Tibial artery (tissue), 4 donors: ENCODE results near the gene CHD6.

Experiments
- DNase-seq, 2 donors: peaks; one replicate each; pipeline ENCODE4 v3.0.0-alpha.2; 2019
- H3K27ac ChIP-seq, 2 donors: fragments of 200-600 bp; sonication (generic) in 1 of 2; 1 replicate in 1 of 2; 2 replicates in 1 of 2; pipeline ENCODE4 v1.5.1; 2018 to 2019; ENCODE audit warnings: mild to moderate bottlenecking in 1 of 2
- H3K27me3 ChIP-seq, 2 donors: fragments of 200-600 bp; sonication (generic) in 1 of 2; one replicate each; pipeline versions ENCODE4 v1.5.1 to v1.6.0; 2016 to 2019
- H3K36me3 ChIP-seq, 3 donors: fragments of 200-600 bp; sonication (generic) in 2 of 3; one replicate each; pipeline ENCODE4 v1.5.1; 2016 to 2019; ENCODE audit warnings: mild to moderate bottlenecking in 2 of 3
- H3K4me1 ChIP-seq, 4 donors: fragments of 200-600 bp; sonication (generic) in 2 of 4; 1 replicate in 3 of 4; 2 replicates in 1 of 4; pipeline ENCODE4 v1.5.1; 2016 to 2019
- H3K4me3 ChIP-seq, 2 donors: fragments of 200-600 bp; sonication (generic) in 1 of 2; 1 replicate in 1 of 2; 2 replicates in 1 of 2; pipeline ENCODE4 v1.5.1; 2018 to 2019; ENCODE audit warnings: mild to moderate bottlenecking in 2 of 2
- H3K9me3 ChIP-seq, 3 donors: fragments of 200-600 bp; sonication (generic) in 1 of 3; one replicate each; pipeline ENCODE4 v1.5.1; 2016 to 2019
- CTCF ChIP-seq, 2 experiments: fragments of 200-600 bp in 1 of 2; fragments of 450-650 bp in 1 of 2; IDR thresholded peaks; one replicate each; pipeline ENCODE4 v1.5.1; 2017 to 2019; ENCODE audit warnings: antibody characterized with exemption in 2 of 2, mild to moderate bottlenecking in 1 of 2, moderate library complexity in 1 of 2
- intact Hi-C: fragments of 100-400 bp; cut with DNase I; formaldehyde crosslinking; loops from one replicate; pipeline ENCODE4 v1.15.0; 2023; ENCODE audit warnings: low total_unique reads

Gene CHD6

DNA sequence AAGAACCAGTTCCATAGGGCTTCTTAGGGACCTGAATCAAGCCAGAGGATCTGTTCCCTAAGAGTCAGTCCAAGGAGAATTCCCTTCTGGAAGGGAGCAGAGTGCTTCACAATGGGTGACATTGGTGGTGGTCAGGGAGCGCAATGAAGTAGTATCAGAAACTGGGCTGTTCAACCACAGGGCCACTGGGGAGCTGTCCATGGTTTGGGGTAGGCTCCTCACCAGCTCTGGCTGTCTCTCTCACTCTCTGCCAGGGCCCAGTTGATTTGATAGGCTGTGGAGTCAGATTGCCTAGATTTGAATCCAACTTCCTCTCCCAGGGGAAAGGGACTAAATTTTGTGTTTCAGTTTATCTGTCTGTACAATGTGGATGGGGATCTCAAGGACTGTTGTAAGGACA, 36.7 kb upstream of the CHD6 start:
- TF ChIP-seq CTCF (IDR thresholded peaks at IDR 0.05): no peak
- no peak for DNase-seq
- no peaks in the 10 kb centered on the region for H3K36me3 ChIP-seq
- H3K27ac ChIP-seq: no peak overlapping the region
- H3K27me3 ChIP-seq: peaks cover 0 to 7% of the 10 kb centered on the region in 2 donors
- intact Hi-C loops: no loop called here
- H3K4me3 ChIP-seq: no peak overlapping the region
- no peaks in the 10 kb centered on the region for H3K4me1 ChIP-seq
- H3K9me3 ChIP-seq: no peaks in the 10 kb centered on the region

- no peak overlapping the region for H3K4me3 ChIP-seq
- no peaks in the 10 kb centered on the region for H3K4me1 ChIP-seq
- H3K36me3 ChIP-seq: no peaks in the 10 kb centered on the region
- DNase-seq: no peak
- H3K27ac ChIP-seq: no peak overlapping the region
- TF ChIP-seq CTCF (IDR thresholded peaks at IDR 0.05): no peak
- peaks cover 0 to 7% of the 10 kb centered on the region in 2 donors for H3K27me3 ChIP-seq
- intact Hi-C loops: no loop called here
- H3K9me3 ChIP-seq: no peaks in the 10 kb centered on the region
Observed at GRCh38 chr20:41654292-41654691, 36.1 kb upstream of the CHD6 start.

DNA sequence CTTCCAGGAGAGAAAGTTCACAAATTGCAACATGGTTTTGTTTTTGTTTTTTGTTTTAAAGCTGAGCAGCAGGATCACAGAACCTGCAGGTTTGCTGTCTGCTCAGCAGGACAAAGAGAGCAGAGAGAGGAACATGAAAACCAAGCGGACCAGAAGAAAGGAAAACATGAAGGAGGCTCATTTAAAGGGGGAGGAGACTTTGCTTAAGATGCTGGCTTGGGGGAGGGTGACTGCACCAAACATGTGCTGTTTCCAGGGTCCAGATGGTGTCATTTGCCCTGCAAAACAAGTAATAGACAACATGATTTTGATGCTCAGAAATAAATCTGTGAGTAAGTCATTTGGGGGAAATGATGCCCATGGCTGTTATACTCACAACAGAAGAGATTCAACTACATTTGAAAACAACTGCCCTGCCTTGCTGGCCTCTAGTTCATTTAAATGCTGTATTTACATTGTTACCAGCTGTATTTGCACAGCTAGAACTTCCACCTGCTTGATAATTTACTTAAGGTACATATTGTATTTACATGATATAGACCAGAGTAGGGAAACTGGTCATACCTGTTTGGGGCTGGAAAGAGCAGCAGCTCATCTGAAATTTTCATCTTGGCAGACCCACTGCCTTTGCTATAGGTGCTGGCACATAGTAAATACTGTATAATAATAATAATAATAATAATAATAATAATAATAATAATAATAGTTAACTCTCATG, 32.2 kb upstream of the CHD6 start:
- H3K27me3 ChIP-seq: no peaks in the 10 kb centered on the region
- no peak overlapping the region for H3K27ac ChIP-seq
- no peaks in the 10 kb centered on the region for H3K9me3 ChIP-seq
- no peak overlapping the region for H3K4me3 ChIP-seq
- no peaks in the 10 kb centered on the region for H3K4me1 ChIP-seq
- intact Hi-C loops: no loop called here
- no peak for TF ChIP-seq CTCF (IDR thresholded peaks at IDR 0.05)
- no peak for DNase-seq
- H3K36me3 ChIP-seq: no peaks in the 10 kb centered on the region

DNA sequence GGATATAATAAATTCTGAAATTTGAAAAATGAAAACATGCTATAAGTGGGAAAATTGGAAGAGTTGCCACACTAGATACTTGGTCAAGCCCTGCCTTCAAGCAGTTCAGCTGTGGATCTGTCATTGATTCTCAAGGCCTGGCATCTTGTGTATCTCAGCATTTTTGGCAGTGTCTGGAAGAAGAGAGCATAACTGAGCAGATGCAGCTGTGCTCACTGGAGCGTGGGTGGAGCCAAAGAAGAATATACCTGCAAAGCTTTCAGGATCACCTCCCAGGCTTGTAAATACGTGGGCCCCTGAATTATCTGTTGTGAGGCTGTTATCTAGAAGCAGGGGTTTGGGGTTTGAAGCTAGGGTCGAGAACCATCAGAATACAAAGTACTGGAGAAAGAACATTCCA, 31.3 kb upstream of the CHD6 start:
- Histone ChIP-seq H3K9me3 (no peaks in the 10 kb centered on the region), H3K4me1 (no peaks in the 10 kb centered on the region), H3K36me3 (no peaks in the 10 kb centered on the region), H3K27me3 (no peaks in the 10 kb centered on the region), H3K27ac (no peak overlapping the region), H3K4me3 (no peak overlapping the region)
- TF ChIP-seq CTCF (IDR thresholded peaks at IDR 0.05): no peak
- intact Hi-C loops: no loop called here
- DNase-seq: no peak

DNA sequence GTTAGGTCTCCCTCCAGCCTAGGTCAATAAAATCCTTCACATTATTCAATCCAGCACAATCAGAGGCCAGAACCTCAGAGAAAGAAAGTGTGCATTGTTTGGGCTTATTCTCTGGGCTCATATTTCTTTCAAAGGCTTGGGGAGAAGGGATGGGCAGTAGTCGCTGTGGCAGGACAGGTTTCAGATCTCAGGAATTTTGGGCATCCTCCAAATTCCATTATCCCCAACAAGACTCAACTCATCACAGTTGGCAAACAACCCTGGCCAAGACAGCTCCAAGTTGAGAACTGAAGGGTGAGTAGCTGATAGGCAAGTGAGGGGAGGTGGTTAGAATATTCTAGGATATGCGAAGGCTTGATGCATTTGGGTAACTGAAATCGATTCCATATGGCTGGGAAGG, 27.2 kb upstream of the CHD6 start:
- H3K4me1 ChIP-seq: peaks cover 0 to 6% (median 0%) of the 10 kb centered on the region in 4 donors
- TF ChIP-seq CTCF (IDR thresholded peaks at IDR 0.05): no peak
- H3K27ac ChIP-seq: no peak overlapping the region
- DNase-seq: no peak
- no peaks in the 10 kb centered on the region for H3K36me3 ChIP-seq
- no peak overlapping the region for H3K4me3 ChIP-seq
- H3K27me3 ChIP-seq: no peaks in the 10 kb centered on the region
- H3K9me3 ChIP-seq: no peaks in the 10 kb centered on the region
- intact Hi-C loops: no loop called here
